H1 (cell line): ENCODE measurements around the gene DNAJC17.

Experiments
- CTCF ChIP-seq, 3 experiments: IDR thresholded peaks; 1 replicate in 2 of 3; 2 replicates in 1 of 3; pipeline versions ENCODE4 v1.5.1 to v1.6.1; 2011; ENCODE audit warnings: low read length in 3 of 3, mild to moderate bottlenecking in 3 of 3, inconsistent platforms in 2 of 3, low read depth in 1 of 3, moderate library complexity in 1 of 3; ENCODE audit not compliant: insufficient read depth in 1 of 3; ENCODE audit errors: control extremely low read depth in 1 of 3
- JUN ChIP-seq: IDR thresholded peaks from 2 replicates; pipeline ENCODE4 v1.6.1; 2011; ENCODE audit warnings: low read depth, mild to moderate bottlenecking, improper control_type of control experiment, low read length
- JUND ChIP-seq: IDR thresholded peaks from 2 replicates; pipeline ENCODE4 v1.6.1; 2011; ENCODE audit warnings: mild to moderate bottlenecking, improper control_type of control experiment, low read length
- MAFK ChIP-seq: IDR thresholded peaks from 2 replicates; pipeline ENCODE4 v1.6.1; 2012; ENCODE audit warnings: low read depth, mild to moderate bottlenecking, improper control_type of control experiment, low read length
- POLR2A ChIP-seq, 2 experiments: IDR thresholded peaks; 1 replicate in 1 of 2; 2 replicates in 1 of 2; pipeline ENCODE4 v1.6.1; 2011; ENCODE audit warnings: low read depth in 2 of 2, low read length in 2 of 2, mild to moderate bottlenecking in 2 of 2; ENCODE audit errors: control extremely low read depth in 1 of 2
- TEAD4 ChIP-seq: IDR thresholded peaks from 2 replicates; pipeline ENCODE4 v1.6.1; 2012; ENCODE audit warnings: low read depth, low read length, inconsistent platforms, mixed read lengths

GRCh38 chr15:40767838-40768500, 39.3 kb downstream of the DNAJC17 start:
- TF ChIP-seq MAFK: no peak
- TF ChIP-seq CTCF (IDR thresholded peaks at IDR 0.05; ENCODE audit: control extremely low read depth in 1 of 3, insufficient read depth in 1 of 3, low read depth in 1 of 3, low read length in 3 of 3): no peak
- no peak for TF ChIP-seq POLR2A (IDR thresholded peaks at IDR 0.05; ENCODE audit: control extremely low read depth in 1 of 2, low read depth in 2 of 2, low read length in 2 of 2)
- no peak for TF ChIP-seq TEAD4
- no peak for TF ChIP-seq JUN
- no peak for TF ChIP-seq JUND
